ENCODE measurements around the gene DNAH1. TPM values are rescaled to one million over a fixed set of nuclear protein-coding genes. Genes with fewer than 3 reads are reported as not detected.

The DNAH1 gene
- polyA plus RNA-seq, 1 donor (not counting 4 experiments of a cell fraction or from before 2014, with no cell fraction given): 0.33 TPM

DNA sequence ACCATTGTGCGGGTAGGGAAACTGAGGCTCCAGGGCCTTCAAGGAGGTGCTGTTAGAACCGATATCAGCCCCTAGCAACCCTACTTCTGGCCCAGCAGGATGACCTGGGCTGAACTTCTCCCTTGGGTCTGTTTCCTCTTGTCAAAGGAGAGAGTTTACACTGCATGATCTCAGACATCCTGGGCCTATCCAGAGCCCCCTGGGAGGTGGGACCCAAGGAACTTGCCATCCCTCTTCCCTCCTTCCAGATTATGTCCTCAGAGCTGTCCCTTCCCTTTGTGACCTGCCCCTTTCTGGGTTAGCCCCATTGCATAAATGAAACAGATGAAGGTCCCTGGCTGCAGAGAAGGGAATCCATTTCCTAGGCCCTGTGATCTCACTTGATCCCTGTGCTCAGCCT, 12.3 kb upstream of the DNAH1 start:
- no peaks in the 10 kb centered on the region for H3K79me2 ChIP-seq (ENCODE audit: control insufficient read depth, insufficient read depth, low read length)
- DNase-seq (ENCODE audit: low read depth, low spot score): no peak
- no peaks in the 10 kb centered on the region for H3K27me3 ChIP-seq (ENCODE audit: control insufficient read depth, extremely low read depth, insufficient read depth, low read length)
- no peak overlapping the region for H3K4me2 ChIP-seq (ENCODE audit: control insufficient read depth, extremely low read depth, insufficient read depth, low read depth, low read length)
- no peak overlapping the region for H3K9ac ChIP-seq (ENCODE audit: control insufficient read depth, extremely low read depth, insufficient read depth, low read length)
- no peaks in the 10 kb centered on the region for H4K20me1 ChIP-seq (ENCODE audit: control insufficient read depth, extremely low read depth, insufficient read depth, low read length)
- no peak for TF ChIP-seq EZH2 (IDR thresholded peaks at IDR 0.05; ENCODE audit: low read length)
- TF ChIP-seq, protein P1, sequence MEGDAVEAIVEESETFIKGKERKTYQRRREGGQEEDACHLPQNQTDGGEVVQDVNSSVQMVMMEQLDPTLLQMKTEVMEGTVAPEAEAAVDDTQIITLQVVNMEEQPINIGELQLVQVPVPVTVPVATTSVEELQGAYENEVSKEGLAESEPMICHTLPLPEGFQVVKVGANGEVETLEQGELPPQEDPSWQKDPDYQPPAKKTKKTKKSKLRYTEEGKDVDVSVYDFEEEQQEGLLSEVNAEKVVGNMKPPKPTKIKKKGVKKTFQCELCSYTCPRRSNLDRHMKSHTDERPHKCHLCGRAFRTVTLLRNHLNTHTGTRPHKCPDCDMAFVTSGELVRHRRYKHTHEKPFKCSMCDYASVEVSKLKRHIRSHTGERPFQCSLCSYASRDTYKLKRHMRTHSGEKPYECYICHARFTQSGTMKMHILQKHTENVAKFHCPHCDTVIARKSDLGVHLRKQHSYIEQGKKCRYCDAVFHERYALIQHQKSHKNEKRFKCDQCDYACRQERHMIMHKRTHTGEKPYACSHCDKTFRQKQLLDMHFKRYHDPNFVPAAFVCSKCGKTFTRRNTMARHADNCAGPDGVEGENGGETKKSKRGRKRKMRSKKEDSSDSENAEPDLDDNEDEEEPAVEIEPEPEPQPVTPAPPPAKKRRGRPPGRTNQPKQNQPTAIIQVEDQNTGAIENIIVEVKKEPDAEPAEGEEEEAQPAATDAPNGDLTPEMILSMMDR (optimal IDR thresholded peaks at IDR 0.05 in 1 of 3, IDR thresholded peaks at IDR 0.05 in 1 of 3, conservative IDR thresholded peaks at IDR 0.05 in 1 of 3; ENCODE audit: extremely low read depth in 1 of 3, insufficient read depth in 2 of 3, low read length in 3 of 3): no peak
- no peak for FAIRE-seq
- no peak overlapping the region for H2AFZ ChIP-seq (ENCODE audit: control insufficient read depth, low read length)
- dilution Hi-C loops (cut with MboI; ENCODE audit: extremely low pct_ligation_motif_present, low sequenced_read_pairs): no loop called here
- no peak overlapping the region for H3K4me3 ChIP-seq (ENCODE audit: control insufficient read depth in 2 of 3, extremely low read depth in 1 of 3, insufficient read depth in 2 of 3, low read depth in 1 of 3, low read length in 3 of 3)
- no peaks in the 10 kb centered on the region for H3K9me3 ChIP-seq (ENCODE audit: control insufficient read depth, low read depth, low read length)
- no peaks in the 10 kb centered on the region for H3K36me3 ChIP-seq (ENCODE audit: control insufficient read depth in 2 of 2, extremely low read depth in 1 of 2, insufficient read depth in 2 of 2, low read length in 2 of 2)
- H3K27ac ChIP-seq (ENCODE audit: control insufficient read depth, insufficient read depth, low read length): no peak overlapping the region
- H3K4me1 ChIP-seq (ENCODE audit: control insufficient read depth, extremely low read depth, insufficient read depth, low read length): peaks cover 10% of the 10 kb centered on the region
- H3K9me1 ChIP-seq (ENCODE audit: control insufficient read depth, extremely low read depth, insufficient read depth, low read length): no peaks in the 10 kb centered on the region

DNA sequence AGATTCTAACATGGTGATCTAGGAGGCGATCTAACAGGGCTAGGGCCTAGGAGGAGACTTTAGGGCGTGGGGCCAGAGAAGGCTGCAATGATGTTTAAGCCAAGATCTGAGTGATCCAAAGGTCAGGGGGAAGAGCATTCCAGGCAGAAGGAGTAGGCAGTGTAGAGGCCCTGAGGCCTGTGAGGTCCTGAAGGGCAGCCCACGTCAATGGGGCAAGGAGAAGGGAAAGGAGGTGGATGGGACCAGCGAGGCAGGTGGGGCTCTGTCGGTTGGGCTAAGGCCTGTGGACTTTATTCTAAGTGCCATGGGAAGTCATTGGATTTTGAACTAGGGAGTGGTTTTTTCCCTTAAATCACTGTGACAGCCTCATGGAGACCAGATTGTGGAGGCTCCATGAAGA, 10.2 kb upstream of the DNAH1 start:
- H3K4me3 ChIP-seq (ENCODE audit: control insufficient read depth in 2 of 3, extremely low read depth in 1 of 3, insufficient read depth in 2 of 3, low read depth in 1 of 3, low read length in 3 of 3): no peak overlapping the region
- no peaks in the 10 kb centered on the region for H3K36me3 ChIP-seq (ENCODE audit: control insufficient read depth in 2 of 2, extremely low read depth in 1 of 2, insufficient read depth in 2 of 2, low read length in 2 of 2)
- no peaks in the 10 kb centered on the region for H4K20me1 ChIP-seq (ENCODE audit: control insufficient read depth, extremely low read depth, insufficient read depth, low read length)
- H3K9ac ChIP-seq (ENCODE audit: control insufficient read depth, extremely low read depth, insufficient read depth, low read length): no peak overlapping the region
- no peak overlapping the region for H3K27ac ChIP-seq (ENCODE audit: control insufficient read depth, insufficient read depth, low read length)
- H3K9me3 ChIP-seq (ENCODE audit: control insufficient read depth, low read depth, low read length): no peaks in the 10 kb centered on the region
- H3K4me1 ChIP-seq (ENCODE audit: control insufficient read depth, extremely low read depth, insufficient read depth, low read length): peaks cover under 1% of the 10 kb centered on the region
- no peak for FAIRE-seq
- no peak for DNase-seq (ENCODE audit: low read depth, low spot score)
- H2AFZ ChIP-seq (ENCODE audit: control insufficient read depth, low read length): no peak overlapping the region
- TF ChIP-seq EZH2 (IDR thresholded peaks at IDR 0.05; ENCODE audit: low read length): no peak
- TF ChIP-seq, protein P1 (optimal IDR thresholded peaks at IDR 0.05 in 1 of 3, IDR thresholded peaks at IDR 0.05 in 1 of 3, conservative IDR thresholded peaks at IDR 0.05 in 1 of 3; ENCODE audit: extremely low read depth in 1 of 3, insufficient read depth in 2 of 3, low read length in 3 of 3): no peak
- H3K79me2 ChIP-seq (ENCODE audit: control insufficient read depth, insufficient read depth, low read length): no peaks in the 10 kb centered on the region
- H3K4me2 ChIP-seq (ENCODE audit: control insufficient read depth, extremely low read depth, insufficient read depth, low read depth, low read length): no peak overlapping the region
- no peaks in the 10 kb centered on the region for H3K27me3 ChIP-seq (ENCODE audit: control insufficient read depth, extremely low read depth, insufficient read depth, low read length)
- dilution Hi-C loops (cut with MboI; ENCODE audit: extremely low pct_ligation_motif_present, low sequenced_read_pairs): no loop called here
- no peaks in the 10 kb centered on the region for H3K9me1 ChIP-seq (ENCODE audit: control insufficient read depth, extremely low read depth, insufficient read depth, low read length)

Data from keratinocyte (primary cell).